Astrocyte of the spinal cord (primary cell): ENCODE data around the gene TRRAP.

Source experiments
- DNase-seq: peaks from one replicate; pipeline ENCODE4 v3.0.0; 2011; ENCODE audit warnings: low read depth, low spot score
- H3K4me3 ChIP-seq: 2 replicates; pipeline ENCODE4 v1.5.1; 2011; ENCODE audit warnings: low read depth, mild to moderate bottlenecking, low read length, moderate library complexity
- CTCF ChIP-seq: IDR thresholded peaks from 2 replicates; pipeline ENCODE4 v1.5.1; 2012; ENCODE audit warnings: low read depth, mild to moderate bottlenecking, low read length, inconsistent platforms
- in situ Hi-C: cut with HindIII; loops from 2 replicates; pipeline ENCODE4 v1.10.0; 2017; ENCODE audit warnings: low sequenced_read_pairs

The TRRAP gene

GRCh38 chr7:98963305-98963704, 85.0 kb downstream of the TRRAP start:
- H3K4me3 ChIP-seq, result no peak overlapping the region
- TF ChIP-seq CTCF, result no peak
- DNase-seq, result no peak
- in situ Hi-C loops, result no loop called here

- in situ Hi-C loops, result no loop called here
- DNase-seq, result no peak
- H3K4me3 ChIP-seq, result no peak overlapping the region
- no peak for TF ChIP-seq CTCF
Observed at GRCh38 chr7:98964596-98964995, 86.3 kb downstream of the TRRAP start.

DNA sequence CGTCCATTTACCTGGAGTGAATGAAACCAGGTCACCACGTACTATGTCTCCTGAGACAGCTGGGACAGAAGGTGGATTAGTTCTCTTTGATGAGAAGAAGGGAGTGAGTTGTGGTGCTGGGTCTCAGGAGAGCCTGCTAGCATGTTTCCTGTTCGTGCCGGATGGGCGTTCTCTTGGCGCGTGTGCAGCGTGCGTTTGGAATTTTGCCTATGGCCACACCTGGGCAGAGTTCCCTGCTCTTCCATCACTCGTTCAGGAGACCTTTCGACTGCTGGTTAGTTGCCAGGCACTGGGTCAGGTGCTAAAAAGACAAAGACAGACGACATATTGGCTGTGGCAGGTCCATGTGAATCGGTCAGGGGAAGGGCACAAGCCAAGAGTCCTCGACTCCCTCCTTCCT, 90.3 kb downstream of the TRRAP start:
- in situ Hi-C loops, result no loop called here
- no peak for TF ChIP-seq CTCF
- DNase-seq, result no peak
- no peak overlapping the region for H3K4me3 ChIP-seq

- DNase-seq, result no peak
- H3K4me3 ChIP-seq, result no peak overlapping the region
- in situ Hi-C loops, result no loop called here
- TF ChIP-seq CTCF, result no peak
Observed at GRCh38 chr7:98969386-98969785, 91.1 kb downstream of the TRRAP start.

- no peak overlapping the region for H3K4me3 ChIP-seq
- TF ChIP-seq CTCF, result no peak
- DNase-seq, result no peak
- in situ Hi-C loops, result no loop called here
Observed at GRCh38 chr7:98970016-98970615, 91.8 kb downstream of the TRRAP start.

DNA sequence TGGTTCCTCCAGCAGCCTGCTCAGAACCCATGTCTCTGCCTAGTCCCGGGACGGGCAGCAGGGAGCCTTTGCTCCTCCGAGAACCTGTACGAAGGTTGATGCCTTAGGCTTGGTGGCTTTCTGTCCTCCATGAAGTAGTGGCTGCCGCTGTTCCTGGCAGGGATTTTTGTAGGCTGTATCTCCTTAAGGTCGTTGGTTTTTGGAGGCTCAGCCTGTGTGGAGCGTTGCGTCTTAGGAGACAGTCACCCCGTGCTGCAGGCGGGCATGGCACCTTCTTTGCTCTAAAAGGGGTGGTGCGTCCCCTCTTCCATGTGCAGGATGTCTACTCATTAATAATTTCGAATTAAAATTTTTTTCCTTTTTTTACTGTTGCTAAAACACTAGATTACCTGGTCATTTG, 92.5 kb downstream of the TRRAP start:
- no peak for TF ChIP-seq CTCF
- no peak overlapping the region for H3K4me3 ChIP-seq

DNA sequence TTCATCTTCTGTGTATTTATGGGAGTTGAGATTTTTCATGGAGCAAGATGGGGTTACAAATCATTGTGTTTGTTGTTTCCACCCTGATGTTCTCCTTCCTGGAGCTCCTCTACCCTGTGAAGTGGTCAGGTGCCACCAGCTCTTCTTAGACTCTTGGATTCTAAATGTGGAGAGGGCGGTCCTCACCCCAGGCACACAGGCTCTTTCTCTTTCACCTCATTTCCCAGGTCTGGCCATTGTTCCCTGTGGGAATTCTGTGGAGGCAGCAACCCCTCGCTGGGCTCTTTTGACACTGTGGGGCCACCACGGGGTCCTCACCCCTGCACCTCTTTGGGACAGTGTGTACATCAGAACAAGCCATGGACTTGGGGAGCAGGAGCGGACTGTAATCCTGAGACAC, 95.9 kb downstream of the TRRAP start:
- in situ Hi-C loops, result no loop called here
- no peak overlapping the region for H3K4me3 ChIP-seq
- no peak for TF ChIP-seq CTCF
- no peak for DNase-seq

More for the DNA sequence above, 92.5 kb downstream of the TRRAP start:
- in situ Hi-C loops, result no loop called here
- DNase-seq, result no peak
